Smooth muscle cell (in vitro differentiated cells): Measurements from ENCODE around the gene XPOT. TPM values are rescaled to one million over a fixed set of nuclear protein-coding genes. Genes with fewer than 3 reads are reported as not detected.

Experiments
- DNase-seq: peaks from one replicate; lab custom pipeline; 2025; ENCODE audit not compliant: unreplicated experiment; lab: John Stamatoyannopoulos, UW
- H2AFZ ChIP-seq: fragments of 200-600 bp; sonication (generic); 2 replicates; pipeline ENCODE4 v1.6.0; 2016; ENCODE audit warnings: antibody characterized with exemption, low read depth, mild to moderate bottlenecking
- H3F3A ChIP-seq: fragments of 200-600 bp; sonication (generic); 2 replicates; pipeline ENCODE4 v1.6.0; 2017; ENCODE audit warnings: antibody characterized with exemption, low read depth
- H3K27ac ChIP-seq: fragments of 200-600 bp; sonication (generic); 2 replicates; pipeline ENCODE4 v1.5.1; 2016; ENCODE audit warnings: low read depth, mild to moderate bottlenecking
- H3K27me3 ChIP-seq: fragments of 200-600 bp; sonication (generic); 2 replicates; pipeline ENCODE4 v1.6.1; 2016; ENCODE audit warnings: low read depth, mild to moderate bottlenecking
- H3K36me3 ChIP-seq: fragments of 200-600 bp; sonication (generic); 2 replicates; pipeline ENCODE4 v1.5.1; 2016; ENCODE audit warnings: low read depth
- H3K4me1 ChIP-seq: fragments of 200-600 bp; sonication (generic); 2 replicates; pipeline ENCODE4 v1.5.1; 2016; ENCODE audit warnings: low read depth
- H3K4me2 ChIP-seq: fragments of 200-600 bp; sonication (generic); 2 replicates; pipeline ENCODE4 v1.6.0; 2016; ENCODE audit warnings: mild to moderate bottlenecking
- H3K4me3 ChIP-seq: fragments of 200-600 bp; sonication (generic); 2 replicates; pipeline ENCODE4 v1.5.1; 2016; ENCODE audit warnings: mild to moderate bottlenecking
- H3K79me2 ChIP-seq: fragments of 200-600 bp; sonication (generic); 2 replicates; pipeline ENCODE4 v1.6.0; 2016; ENCODE audit warnings: low read depth, mild to moderate bottlenecking
- H3K9ac ChIP-seq: fragments of 200-600 bp; sonication (generic); 2 replicates; pipeline ENCODE4 v1.6.0; 2016; ENCODE audit warnings: low read depth
- H3K9me3 ChIP-seq: fragments of 200-600 bp; sonication (generic); replicated peaks from 2 replicates; pipeline ENCODE4 v1.5.1; 2016; ENCODE audit warnings: low read depth
- H4K20me1 ChIP-seq: fragments of 200-600 bp; sonication (generic); 2 replicates; pipeline ENCODE4 v1.6.0; 2016; ENCODE audit warnings: low read depth
- WGBS: methylation state at CpG from one replicate; pipeline ENCODE4 v1.1.7; 2016; ENCODE audit warnings: low lambda C conversion rate; 5-methylcytosine and 5-hydroxymethylcytosine counted together
- polyA plus RNA-seq: library from polyadenylated mRNA; unstranded; fragments of >200 nt; fragmentation: Nextera tagmentation; extraction: Ambion mirVana; gene quantifications from 2 replicates; pipeline ENCODE4 v1.2.1, GENCODE V29; 2016
- total RNA-seq: library from RNA; depleted of rRNA; stranded (reverse); fragments of >200 nt; gene quantifications from 2 replicates; pipeline ENCODE4 v1.2.3, GENCODE V29; 2014
- TF ChIP-seq, protein P1 (sequence below): fragments of 200-600 bp; sonication (generic); IDR thresholded peaks from 2 replicates; pipeline ENCODE4 v1.5.1; 2017; ENCODE audit warnings: borderline replicate concordance, mild to moderate bottlenecking, antibody characterized with exemption; ENCODE audit not compliant: insufficient read depth, poor library complexity, severe bottlenecking

XPOT gene
- total and polyA plus RNA-seq, 2 experiments from 2014 or later = 42.9 to 70.7 TPM

DNA sequence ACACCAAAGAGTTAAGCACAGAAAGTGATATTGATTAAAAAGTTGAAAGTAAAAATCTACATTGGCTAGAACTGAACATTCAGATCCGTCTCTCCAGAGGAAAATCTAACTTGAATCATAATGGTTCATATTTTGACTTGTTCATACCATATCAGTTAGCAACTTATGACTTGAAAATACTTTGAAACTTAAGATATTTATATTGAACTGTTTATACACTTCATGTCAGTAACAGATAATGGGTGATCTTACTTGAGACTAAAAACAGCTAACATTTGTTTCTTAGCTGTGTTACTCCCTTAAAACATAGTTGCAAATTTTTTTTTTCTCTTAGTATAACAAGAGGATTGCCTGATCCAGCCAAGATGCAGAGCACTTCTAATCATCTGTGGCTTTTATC, 51.3 kb downstream of the XPOT start:
- no peak overlapping the region for H3K27ac ChIP-seq
- peaks cover 50% of the 10 kb centered on the region for H4K20me1 ChIP-seq
- peaks cover 25% of the 10 kb centered on the region for H3K4me1 ChIP-seq
- no peaks in the 10 kb centered on the region for H3K9me3 ChIP-seq
- 97% methylated on average over 1 of the region's 1 CpG for WGBS
- peaks cover 75% of the 10 kb centered on the region for H3K79me2 ChIP-seq
- no peak overlapping the region for H2AFZ ChIP-seq
- H3K4me3 ChIP-seq = no peak overlapping the region
- peaks cover 9% of the 10 kb centered on the region for H3K36me3 ChIP-seq
- no peaks in the 10 kb centered on the region for H3K27me3 ChIP-seq
- peaks cover 11% of the 10 kb centered on the region for H3F3A ChIP-seq
- TF ChIP-seq, protein P1, sequence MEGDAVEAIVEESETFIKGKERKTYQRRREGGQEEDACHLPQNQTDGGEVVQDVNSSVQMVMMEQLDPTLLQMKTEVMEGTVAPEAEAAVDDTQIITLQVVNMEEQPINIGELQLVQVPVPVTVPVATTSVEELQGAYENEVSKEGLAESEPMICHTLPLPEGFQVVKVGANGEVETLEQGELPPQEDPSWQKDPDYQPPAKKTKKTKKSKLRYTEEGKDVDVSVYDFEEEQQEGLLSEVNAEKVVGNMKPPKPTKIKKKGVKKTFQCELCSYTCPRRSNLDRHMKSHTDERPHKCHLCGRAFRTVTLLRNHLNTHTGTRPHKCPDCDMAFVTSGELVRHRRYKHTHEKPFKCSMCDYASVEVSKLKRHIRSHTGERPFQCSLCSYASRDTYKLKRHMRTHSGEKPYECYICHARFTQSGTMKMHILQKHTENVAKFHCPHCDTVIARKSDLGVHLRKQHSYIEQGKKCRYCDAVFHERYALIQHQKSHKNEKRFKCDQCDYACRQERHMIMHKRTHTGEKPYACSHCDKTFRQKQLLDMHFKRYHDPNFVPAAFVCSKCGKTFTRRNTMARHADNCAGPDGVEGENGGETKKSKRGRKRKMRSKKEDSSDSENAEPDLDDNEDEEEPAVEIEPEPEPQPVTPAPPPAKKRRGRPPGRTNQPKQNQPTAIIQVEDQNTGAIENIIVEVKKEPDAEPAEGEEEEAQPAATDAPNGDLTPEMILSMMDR = no peak
- DNase-seq = no peak
- H3K4me2 ChIP-seq = no peak overlapping the region
- no peak overlapping the region for H3K9ac ChIP-seq

DNA sequence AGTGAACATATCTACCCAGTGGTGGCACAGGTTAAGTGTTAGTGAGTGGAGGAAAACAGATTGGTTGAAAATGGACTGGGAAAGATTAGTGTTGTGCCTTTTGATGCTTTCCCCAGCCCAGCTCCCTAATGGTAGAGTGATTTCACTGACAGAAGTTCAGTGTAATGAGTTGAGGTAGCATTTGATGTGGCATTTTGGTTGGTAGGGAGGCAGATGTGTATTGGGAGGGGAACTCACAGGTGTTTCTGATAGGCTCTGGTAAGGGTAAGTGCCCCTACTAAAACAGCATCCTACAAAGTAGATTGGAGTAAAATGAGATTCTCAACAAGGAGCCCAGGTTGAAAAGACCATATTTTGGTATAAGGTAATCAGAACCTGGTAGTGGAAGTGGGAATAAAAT, 51.9 kb downstream of the XPOT start:
- Histone ChIP-seq H3K4me1 (peaks cover 22% of the 10 kb centered on the region), H3K27me3 (no peaks in the 10 kb centered on the region), H3K36me3 (peaks cover 9% of the 10 kb centered on the region), H3K9me3 (no peaks in the 10 kb centered on the region), H3F3A (peaks cover 10% of the 10 kb centered on the region), H3K9ac (no peak overlapping the region), H2AFZ (no peak overlapping the region), H3K4me3 (no peak overlapping the region), H3K4me2 (no peak overlapping the region), H4K20me1 (peaks cover 50% of the 10 kb centered on the region), H3K27ac (no peak overlapping the region), H3K79me2 (peaks cover 76% of the 10 kb centered on the region)
- DNase-seq = no peak
- TF ChIP-seq, protein P1 = no peak

DNA sequence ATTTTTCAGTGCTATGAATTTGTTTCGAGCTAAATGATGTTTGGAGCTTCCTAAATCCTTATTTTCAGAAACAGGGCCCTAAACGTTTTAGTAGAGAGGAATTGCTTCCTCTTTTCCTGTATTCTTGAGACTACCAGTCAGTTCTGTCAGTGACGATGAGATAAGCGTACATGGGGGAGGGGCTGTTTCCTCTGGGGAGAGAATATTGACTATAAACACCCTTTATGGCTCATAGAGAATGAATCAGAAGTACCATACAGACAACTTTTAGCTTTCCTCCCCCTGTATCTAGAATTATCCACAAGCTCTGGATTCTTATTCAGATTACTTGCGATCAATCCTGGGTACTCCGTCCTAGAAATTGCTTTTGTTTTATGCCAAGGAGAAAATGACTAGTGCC, 52.8 kb downstream of the XPOT start:
- H3F3A ChIP-seq = peaks cover 5% of the 10 kb centered on the region
- no peaks in the 10 kb centered on the region for H3K9me3 ChIP-seq
- DNase-seq = no peak
- H3K27me3 ChIP-seq = no peaks in the 10 kb centered on the region
- H3K9ac ChIP-seq = no peak overlapping the region
- no peak overlapping the region for H3K4me2 ChIP-seq
- WGBS = 53% methylated on average over 6 of the region's 6 CpGs
- H3K4me1 ChIP-seq = peaks cover 27% of the 10 kb centered on the region
- H2AFZ ChIP-seq = no peak overlapping the region
- H3K4me3 ChIP-seq = no peak overlapping the region
- TF ChIP-seq, protein P1 = no peak
- H3K27ac ChIP-seq = peak overlapping the region; percentile 54
- H4K20me1 ChIP-seq = peaks cover 50% of the 10 kb centered on the region
- peaks cover 9% of the 10 kb centered on the region for H3K36me3 ChIP-seq
- peaks cover 76% of the 10 kb centered on the region for H3K79me2 ChIP-seq

DNA sequence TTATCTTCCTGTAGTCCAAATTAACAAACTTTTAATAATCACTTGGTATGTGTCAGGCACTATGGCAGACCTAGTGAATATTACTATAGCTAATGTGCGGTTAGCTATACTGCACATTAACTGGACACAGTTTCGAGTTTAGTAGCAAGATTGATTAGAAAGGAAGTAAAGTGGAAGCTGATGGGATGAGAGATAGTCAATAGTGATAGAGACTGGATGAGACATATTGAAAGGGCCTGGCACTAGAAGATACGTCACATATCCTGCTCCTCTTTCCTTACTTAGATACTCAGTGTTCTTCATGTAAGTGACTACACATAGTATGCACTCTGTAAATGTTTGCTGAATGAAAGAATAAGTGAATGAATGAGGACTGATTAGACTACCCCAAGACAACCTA, 53.3 kb downstream of the XPOT start:
- Histone ChIP-seq H3K36me3 (peaks cover 9% of the 10 kb centered on the region), H3K9me3 (no peaks in the 10 kb centered on the region), H3K4me2 (no peak overlapping the region), H2AFZ (no peak overlapping the region), H4K20me1 (peaks cover 50% of the 10 kb centered on the region), H3K4me1 (peaks cover 28% of the 10 kb centered on the region), H3K4me3 (no peak overlapping the region), H3K79me2 (peaks cover 76% of the 10 kb centered on the region), H3K27ac (peak overlapping the region; percentile 54), H3F3A (peaks cover under 1% of the 10 kb centered on the region), H3K9ac (no peak overlapping the region), H3K27me3 (no peaks in the 10 kb centered on the region)
- DNase-seq = no peak
- WGBS = 93% methylated on average over 3 of the region's 3 CpGs
- TF ChIP-seq, protein P1 = no peak
